Activated B cell treated with CpG ODN at 0.5 μM for 24 hours (primary cell): Measurements from ENCODE around the gene PADI6. TPM values are rescaled to one million over a fixed set of nuclear protein-coding genes. Genes with fewer than 3 reads are reported as not detected.

ENCODE experiments used
- ATAC-seq: fragments of 200-7000 bp; cut with Tn5 transposase; one replicate; pipeline ENCODE4 v1.10.0; 2021; ENCODE audit warnings: low read depth, mild to moderate bottlenecking, moderate library complexity
- CTCF ChIA-PET: fragments of 350-600 bp; sonication (Branson Sonifier 250); formaldehyde crosslinking; loops from one replicate; lab custom pipeline; 2021; ENCODE audit warnings: antibody characterized with exemption; lab: Charles Lee
- POLR2A ChIA-PET: fragments of 350-600 bp; sonication (Branson Sonifier 250); formaldehyde crosslinking; loops from one replicate; lab custom pipeline; 2021; ENCODE audit warnings: antibody characterized with exemption; lab: Charles Lee
- DNase-seq: peaks from one replicate; pipeline ENCODE4 v3.0.0; 2022
- H3K27ac Mint-ChIP-seq: one replicate; pipeline ENCODE4 v1.8.0; 2020; ENCODE audit warnings: mixed read lengths
- H3K27me3 Mint-ChIP-seq: one replicate; pipeline ENCODE4 v1.8.0; 2021; ENCODE audit warnings: mixed read lengths
- H3K36me3 Mint-ChIP-seq: one replicate; pipeline ENCODE4 v1.8.0; 2021; ENCODE audit warnings: low read depth, mixed read lengths
- H3K4me1 Mint-ChIP-seq: one replicate; pipeline ENCODE4 v1.8.0; 2021; ENCODE audit warnings: mixed read lengths
- H3K4me3 Mint-ChIP-seq: one replicate; pipeline ENCODE4 v1.8.0; 2020; ENCODE audit warnings: mild to moderate bottlenecking, mixed read lengths
- H3K9me3 Mint-ChIP-seq: one replicate; pipeline ENCODE4 v1.8.0; 2020; ENCODE audit warnings: mixed read lengths
- CTCF ChIP-seq: fragments of 200-600 bp; IDR thresholded peaks from one replicate; pipeline ENCODE4 v1.8.0; 2022; ENCODE audit warnings: antibody characterized with exemption, mild to moderate bottlenecking
- intact Hi-C: fragments of 100-400 bp; cut with micrococcal nuclease; formaldehyde crosslinking; loops from one replicate; pipeline ENCODE4 v1.15.1; 2024
- total RNA-seq: library from RNA; stranded (reverse); gene quantifications from 2 replicates; pipeline ENCODE4 v1.2.3, GENCODE V29; 2022

Gene PADI6
- total RNA-seq, 1 donor from 2014 or later, result not detected

- CTCF ChIA-PET, result no interaction called here
- no peak for DNase-seq
- Mint-ChIP-seq H3K27ac (no peak overlapping the region), H3K36me3 (peaks cover 8% of the 10 kb centered on the region), H3K4me3 (no peak overlapping the region), H3K9me3 (no peaks in the 10 kb centered on the region), H3K27me3 (no peaks in the 10 kb centered on the region), H3K4me1 (no peaks in the 10 kb centered on the region)
- no peak for TF ChIP-seq CTCF
- intact Hi-C loops, result loop anchor here (10.0 kb wide), 1 partner anchor 167 kb away; no protein-coding TSS in a partner anchor
- POLR2A ChIA-PET, result no interaction called here
- ATAC-seq, result no peak
These were observed 29.8 kb downstream of the PADI6 start for GRCh38 chr1:17401841-17402240.

GRCh38 chr1:17403081-17403480 is 31.1 kb downstream of the PADI6 start:
- no peak for TF ChIP-seq CTCF
- H3K27ac Mint-ChIP-seq, result no peak overlapping the region
- H3K36me3 Mint-ChIP-seq, result peaks cover 21% of the 10 kb centered on the region
- ChIA-PET POLR2A (no interaction called here), CTCF (no interaction called here)
- intact Hi-C loops, result loop anchor here (10.0 kb wide), 1 partner anchor 168 kb away; no protein-coding TSS in a partner anchor
- H3K9me3 Mint-ChIP-seq, result no peaks in the 10 kb centered on the region
- no peaks in the 10 kb centered on the region for H3K4me1 Mint-ChIP-seq
- ATAC-seq (no peak), DNase-seq (no peak)
- H3K27me3 Mint-ChIP-seq, result no peaks in the 10 kb centered on the region
- no peak overlapping the region for H3K4me3 Mint-ChIP-seq

- no peak overlapping the region for H3K27ac Mint-ChIP-seq
- CTCF ChIA-PET, result no interaction called here
These were observed 32.2 kb downstream of the PADI6 start for GRCh38 chr1:17404034-17404684.

GRCh38 chr1:17404820-17405219 is 32.8 kb downstream of the PADI6 start:
- intact Hi-C loops, result loop anchor here (10.0 kb wide), 1 partner anchor 170 kb away; no protein-coding TSS in a partner anchor

More at GRCh38 chr1:17404034-17404684, 32.2 kb downstream of the PADI6 start:
- H3K9me3 Mint-ChIP-seq, result no peaks in the 10 kb centered on the region
- DNase-seq (no peak), ATAC-seq (no peak)
- no peaks in the 10 kb centered on the region for H3K27me3 Mint-ChIP-seq
- POLR2A ChIA-PET, result no interaction called here
- H3K4me3 Mint-ChIP-seq, result no peak overlapping the region
- intact Hi-C loops, result loop anchor here (10.0 kb wide), 1 partner anchor 169 kb away; no protein-coding TSS in a partner anchor
- no peaks in the 10 kb centered on the region for H3K4me1 Mint-ChIP-seq
- no peak for TF ChIP-seq CTCF
- peaks cover 31% of the 10 kb centered on the region for H3K36me3 Mint-ChIP-seq

More at GRCh38 chr1:17404820-17405219, 32.8 kb downstream of the PADI6 start:
- peaks cover 38% of the 10 kb centered on the region for H3K36me3 Mint-ChIP-seq
- no peak for TF ChIP-seq CTCF
- DNase-seq (no peak), ATAC-seq (no peak)
- POLR2A ChIA-PET, result no interaction called here
- H3K9me3 Mint-ChIP-seq, result no peaks in the 10 kb centered on the region
- H3K4me3 Mint-ChIP-seq, result no peak overlapping the region
- H3K4me1 Mint-ChIP-seq, result no peaks in the 10 kb centered on the region
- CTCF ChIA-PET, result interaction anchor here (1.1 kb wide), 1 partner anchor 278 kb away, joined by 4 read pairs; no protein-coding TSS in a partner anchor
- H3K27me3 Mint-ChIP-seq, result no peaks in the 10 kb centered on the region
- H3K27ac Mint-ChIP-seq, result no peak overlapping the region
